Osteoblast (primary cell): ENCODE results near the gene LSM14B. TPM values are rescaled to one million over a fixed set of nuclear protein-coding genes. Genes with fewer than 3 reads are reported as not detected.

Source experiments
- DNase-seq: peaks from one replicate; pipeline ENCODE4 v3.0.0; 2011; ENCODE audit warnings: low spot score, mixed read lengths; ENCODE audit not compliant: insufficient read length; ENCODE audit errors: missing footprints
- H2AFZ ChIP-seq: 2 replicates; pipeline ENCODE4 v1.6.0; 2011; ENCODE audit warnings: mild to moderate bottlenecking, low read length
- H3K27ac ChIP-seq: 2 replicates; pipeline ENCODE4 v1.5.1; 2011; ENCODE audit warnings: mild to moderate bottlenecking, low read depth, low read length, moderate library complexity
- H3K27me3 ChIP-seq: 2 replicates; pipeline ENCODE4 v1.6.0; 2012; ENCODE audit warnings: mild to moderate bottlenecking, control low read depth, inconsistent platforms, low read length, moderate library complexity; ENCODE audit not compliant: insufficient read depth
- H3K36me3 ChIP-seq: 2 replicates; pipeline ENCODE4 v1.5.1; 2011; ENCODE audit warnings: mild to moderate bottlenecking, low read length, control low read depth, moderate library complexity; ENCODE audit not compliant: insufficient read depth
- H3K4me1 ChIP-seq: 2 replicates; pipeline ENCODE4 v1.5.1; 2011; ENCODE audit warnings: mild to moderate bottlenecking, low read length, control low read depth, moderate library complexity; ENCODE audit not compliant: insufficient read depth
- H3K4me2 ChIP-seq: 2 replicates; pipeline ENCODE4 v1.6.0; 2011; ENCODE audit warnings: mild to moderate bottlenecking, low read length; ENCODE audit not compliant: insufficient read depth
- H3K4me3 ChIP-seq: fragments of 200-600 bp; sonication (generic); 3 replicates; pipeline ENCODE4 v1.5.1; 2012; ENCODE audit warnings: mild to moderate bottlenecking, low read length, inconsistent platforms; ENCODE audit not compliant: insufficient read depth
- H3K79me2 ChIP-seq: 2 replicates; pipeline ENCODE4 v1.6.0; 2012; ENCODE audit warnings: mild to moderate bottlenecking, low read length, control low read depth, inconsistent platforms; ENCODE audit not compliant: insufficient read depth
- H3K9me3 ChIP-seq: 2 replicates; pipeline ENCODE4 v1.5.1; 2011; ENCODE audit warnings: low read depth, low read length, control low read depth
- H4K20me1 ChIP-seq: 2 replicates; pipeline ENCODE4 v1.6.0; 2012; ENCODE audit warnings: mild to moderate bottlenecking, low read length, control low read depth; ENCODE audit not compliant: insufficient read depth
- CTCF ChIP-seq: IDR thresholded peaks from 2 replicates; pipeline ENCODE4 v1.5.1; 2011; ENCODE audit warnings: mild to moderate bottlenecking, low read depth, low read length, moderate library complexity; ENCODE audit errors: extremely low read depth
- total RNA-seq: library from RNA; depleted of rRNA; stranded (reverse); fragments of >200 nt; gene quantifications from 2 replicates; pipeline ENCODE4 v1.2.3, GENCODE V29; 2012

Gene LSM14B
- total RNA-seq, 1 donor = 48.5 TPM

GRCh38 chr20:62122654-62123449 lies 577 bp downstream of the LSM14B start:
- Histone ChIP-seq H3K36me3 (peaks cover 28% of the 10 kb centered on the region), H3K27ac (peak overlapping the region; percentile 65), H3K4me2 (peak overlapping the region; percentile 95), H2AFZ (peak overlapping the region; percentile 37), H3K9me3 (no peaks in the 10 kb centered on the region), H3K4me1 (peaks cover 15% of the 10 kb centered on the region), H3K4me3 (peak overlapping the region; percentile 79), H3K27me3 (peaks cover 17% of the 10 kb centered on the region), H4K20me1 (peaks cover 29% of the 10 kb centered on the region), H3K79me2 (peaks cover 33% of the 10 kb centered on the region)
- DNase-seq = peak; percentile 89
- no peak for TF ChIP-seq CTCF

- Histone ChIP-seq H3K9me3 (no peaks in the 10 kb centered on the region), H3K4me1 (peaks cover 15% of the 10 kb centered on the region), H3K27me3 (peaks cover 10% of the 10 kb centered on the region), H3K27ac (peak overlapping the region; percentile 65), H3K4me2 (peak overlapping the region; percentile 95), H2AFZ (peak overlapping the region; percentile 37), H3K79me2 (peaks cover 35% of the 10 kb centered on the region), H4K20me1 (peaks cover 29% of the 10 kb centered on the region), H3K4me3 (peak overlapping the region; percentile 79), H3K36me3 (peaks cover 35% of the 10 kb centered on the region)
- DNase-seq = peak; percentile 89
- no peak for TF ChIP-seq CTCF
Observed at GRCh38 chr20:62123450-62124118, 1.3 kb downstream of the LSM14B start.

GRCh38 chr20:62126141-62126540 lies 3.9 kb downstream of the LSM14B start:
- Histone ChIP-seq H3K36me3 (peaks cover 59% of the 10 kb centered on the region), H3K9me3 (no peaks in the 10 kb centered on the region), H3K79me2 (peaks cover 43% of the 10 kb centered on the region), H3K4me3 (no peak overlapping the region), H3K27me3 (no peaks in the 10 kb centered on the region), H3K4me2 (no peak overlapping the region), H2AFZ (no peak overlapping the region), H3K4me1 (peaks cover 12% of the 10 kb centered on the region), H4K20me1 (peaks cover 36% of the 10 kb centered on the region), H3K27ac (no peak overlapping the region)
- no peak for DNase-seq
- TF ChIP-seq CTCF = no peak

- TF ChIP-seq CTCF = no peak
- Histone ChIP-seq H3K36me3 (peaks cover 75% of the 10 kb centered on the region), H3K9me3 (no peaks in the 10 kb centered on the region), H2AFZ (no peak overlapping the region), H3K27me3 (no peaks in the 10 kb centered on the region), H3K4me1 (peaks cover 12% of the 10 kb centered on the region), H3K4me3 (no peak overlapping the region), H3K27ac (no peak overlapping the region), H3K79me2 (peaks cover 44% of the 10 kb centered on the region), H3K4me2 (no peak overlapping the region), H4K20me1 (peaks cover 49% of the 10 kb centered on the region)
- peak; percentile 32 for DNase-seq
Observed at GRCh38 chr20:62127799-62128198, 5.5 kb downstream of the LSM14B start.
